Measurements from ENCODE around the gene VSIG8.

DNA sequence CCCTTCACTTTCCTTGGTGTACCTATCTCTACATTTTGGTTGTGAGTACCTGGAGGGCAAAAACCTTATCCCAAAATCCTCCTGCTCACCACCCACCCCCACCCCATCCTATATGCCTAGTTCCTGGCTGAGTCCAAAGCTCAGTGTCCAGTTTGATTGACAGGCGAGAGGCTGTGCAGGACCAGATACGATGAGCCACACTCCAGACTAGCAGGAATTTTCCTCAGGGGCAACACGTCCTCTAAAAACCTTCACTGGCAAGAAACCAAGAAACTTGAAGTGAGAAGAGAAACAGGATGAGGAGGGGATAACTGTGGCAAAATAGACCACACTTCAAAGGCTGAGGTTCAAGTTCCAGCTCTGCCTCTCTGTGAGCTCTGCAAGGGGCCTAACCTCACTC is 36.9 kb downstream of the VSIG8 start:
- TF ChIP-seq, protein P1, sequence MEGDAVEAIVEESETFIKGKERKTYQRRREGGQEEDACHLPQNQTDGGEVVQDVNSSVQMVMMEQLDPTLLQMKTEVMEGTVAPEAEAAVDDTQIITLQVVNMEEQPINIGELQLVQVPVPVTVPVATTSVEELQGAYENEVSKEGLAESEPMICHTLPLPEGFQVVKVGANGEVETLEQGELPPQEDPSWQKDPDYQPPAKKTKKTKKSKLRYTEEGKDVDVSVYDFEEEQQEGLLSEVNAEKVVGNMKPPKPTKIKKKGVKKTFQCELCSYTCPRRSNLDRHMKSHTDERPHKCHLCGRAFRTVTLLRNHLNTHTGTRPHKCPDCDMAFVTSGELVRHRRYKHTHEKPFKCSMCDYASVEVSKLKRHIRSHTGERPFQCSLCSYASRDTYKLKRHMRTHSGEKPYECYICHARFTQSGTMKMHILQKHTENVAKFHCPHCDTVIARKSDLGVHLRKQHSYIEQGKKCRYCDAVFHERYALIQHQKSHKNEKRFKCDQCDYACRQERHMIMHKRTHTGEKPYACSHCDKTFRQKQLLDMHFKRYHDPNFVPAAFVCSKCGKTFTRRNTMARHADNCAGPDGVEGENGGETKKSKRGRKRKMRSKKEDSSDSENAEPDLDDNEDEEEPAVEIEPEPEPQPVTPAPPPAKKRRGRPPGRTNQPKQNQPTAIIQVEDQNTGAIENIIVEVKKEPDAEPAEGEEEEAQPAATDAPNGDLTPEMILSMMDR (IDR thresholded peaks at IDR 0.05): no peak
- no peak for TF ChIP-seq POLR2A (IDR thresholded peaks at IDR 0.05)
